H1 (cell line): ENCODE data around the gene FRS2. TPM values are rescaled to one million over a fixed set of nuclear protein-coding genes. Genes with fewer than 3 reads are reported as not detected.

Source experiments
- CTCF ChIA-PET: fragments of 300-600 bp; sonication (Branson Sonifier 250); formaldehyde crosslinking; loops from one replicate; lab custom pipeline; 2021; ENCODE audit not compliant: partially characterized antibody; lab: Charles Lee
- POLR2A ChIA-PET: fragments of 300-600 bp; sonication (Branson Sonifier 250); formaldehyde crosslinking; loops from one replicate; lab custom pipeline; 2021; ENCODE audit warnings: inconsistent platforms; ENCODE audit not compliant: partially characterized antibody; lab: Charles Lee
- DNase-seq, 2 experiments: peaks; one replicate each; pipeline versions ENCODE4 v3.0.0 to v3.0.0-alpha.2; 2010 to 2022; ENCODE audit warnings: low spot score in 2 of 2, low read depth in 1 of 2, mixed read lengths in 1 of 2
- FAIRE-seq: peaks from 2 replicates; lab custom pipeline; 2011; peaks lifted over from hg19 to GRCh38; lab: Jason Lieb, UNC
- H2AFZ ChIP-seq: 2 replicates; pipeline ENCODE4 v1.8.1; 2012; ENCODE audit warnings: low read length, inconsistent platforms
- H2AK5ac ChIP-seq: 2 replicates; pipeline ENCODE4 v1.6.1; 2013; ENCODE audit warnings: low read depth, low read length
- H2BK120ac ChIP-seq: replicated peaks from 2 replicates; pipeline ENCODE3; 2013; ENCODE audit warnings: low read depth, low read length, inconsistent platforms
- H2BK12ac ChIP-seq: 2 replicates; pipeline ENCODE4 v1.6.1; 2013; ENCODE audit warnings: low read depth, low read length
- H2BK15ac ChIP-seq: 2 replicates; pipeline ENCODE4 v1.6.1; 2013; ENCODE audit warnings: low read length
- H2BK20ac ChIP-seq: 2 replicates; pipeline ENCODE4 v1.6.1; 2013; ENCODE audit warnings: low read length
- H2BK5ac ChIP-seq: 2 replicates; pipeline ENCODE4 v1.6.1; 2013; ENCODE audit warnings: low read depth, low read length
- H3K14ac ChIP-seq: 2 replicates; pipeline ENCODE4 v1.6.1; 2013; ENCODE audit warnings: inconsistent platforms; ENCODE audit not compliant: insufficient read length
- H3K18ac ChIP-seq: 2 replicates; pipeline ENCODE4 v1.6.1; 2013; ENCODE audit warnings: low read length; ENCODE audit errors: extremely low read depth
- H3K23ac ChIP-seq: 2 replicates; pipeline ENCODE4 v1.6.1; 2013; ENCODE audit warnings: inconsistent platforms; ENCODE audit not compliant: insufficient read length
- H3K23me2 ChIP-seq: 2 replicates; pipeline ENCODE4 v1.6.1; 2013; ENCODE audit warnings: low read depth, low read length
- H3K27ac ChIP-seq: 2 replicates; pipeline ENCODE4 v1.6.1; 2011; ENCODE audit warnings: low read depth, low read length, inconsistent platforms
- H3K27me3 ChIP-seq, 4 experiments: replicated peaks in 1 of 4; 1 replicate in 1 of 4; 2 replicates in 3 of 4; pipeline versions ENCODE4 v1.6.1 to v1.8.1; 2011 to 2013; ENCODE audit warnings: low read length in 3 of 4, mild to moderate bottlenecking in 3 of 4, inconsistent platforms in 2 of 4, mixed read lengths in 2 of 4, moderate library complexity in 1 of 4; ENCODE audit not compliant: control insufficient read depth in 3 of 4, insufficient read depth in 3 of 4; ENCODE audit errors: extremely low read depth in 1 of 4
- H3K36me3 ChIP-seq, 4 experiments: 2 replicates each; pipeline versions ENCODE4 v1.6.1 to v1.8.1; 2011 to 2013; ENCODE audit warnings: mild to moderate bottlenecking in 4 of 4, low read length in 3 of 4, moderate library complexity in 2 of 4, control low read depth in 1 of 4, inconsistent platforms in 1 of 4; ENCODE audit not compliant: insufficient read depth in 4 of 4, control insufficient read depth in 2 of 4
- H3K4ac ChIP-seq: replicated peaks from 2 replicates; pipeline ENCODE3; 2013; ENCODE audit warnings: low read length, low read depth, mixed read lengths, inconsistent platforms; ENCODE audit not compliant: insufficient read length
- H3K4me1 ChIP-seq, 4 experiments: replicated peaks in 1 of 4; 1 replicate in 1 of 4; 2 replicates in 3 of 4; pipeline versions ENCODE4 v1.6.1 to v1.8.1; 2011 to 2013; ENCODE audit warnings: low read length in 3 of 4, inconsistent platforms in 2 of 4, mixed read lengths in 1 of 4; ENCODE audit not compliant: insufficient read depth in 4 of 4, control insufficient read depth in 3 of 4
- H3K4me2 ChIP-seq, 2 experiments: 2 replicates each; pipeline versions ENCODE4 v1.6.1 to v1.8.1; 2011 to 2013; ENCODE audit warnings: low read depth in 2 of 2, low read length in 2 of 2, control low read depth in 1 of 2, inconsistent platforms in 1 of 2, mild to moderate bottlenecking in 1 of 2; ENCODE audit not compliant: insufficient read depth in 1 of 2
- H3K4me3 ChIP-seq, 4 experiments: fragments of 200-600, 300-600 bp in 1 of 4; sonication (generic), shearing (Covaris generic), sonication (Bioruptor Twin) in 1 of 4; 2 replicates each; pipeline versions ENCODE4 v1.5.1 to v1.8.1; 2011 to 2016; ENCODE audit warnings: low read length in 4 of 4, low read depth in 3 of 4, control low read depth in 2 of 4, inconsistent platforms in 2 of 4, mild to moderate bottlenecking in 2 of 4, mixed read lengths in 1 of 4, moderate library complexity in 1 of 4; ENCODE audit not compliant: insufficient read depth in 2 of 4; ENCODE audit errors: extremely low read depth in 1 of 4
- H3K56ac ChIP-seq: replicated peaks from 2 replicates; pipeline ENCODE3; 2013; ENCODE audit warnings: low read depth, mild to moderate bottlenecking, mixed read lengths, low read length, inconsistent platforms; ENCODE audit not compliant: insufficient read length
- H3K79me1 ChIP-seq: 2 replicates; pipeline ENCODE4 v1.6.1; 2013; ENCODE audit warnings: low read depth, low read length, control low read depth
- H3K79me2 ChIP-seq, 2 experiments: 2 replicates each; pipeline versions ENCODE4 v1.6.1 to v1.8.1; 2012 to 2013; ENCODE audit warnings: low read length in 2 of 2, mild to moderate bottlenecking in 2 of 2, inconsistent platforms in 1 of 2; ENCODE audit not compliant: insufficient read depth in 2 of 2, control insufficient read depth in 1 of 2
- H3K9ac ChIP-seq, 4 experiments: replicated peaks in 1 of 4; 1 replicate in 1 of 4; 2 replicates in 3 of 4; pipeline versions ENCODE4 v1.6.1 to v1.8.1; 2011 to 2013; ENCODE audit warnings: low read depth in 3 of 4, low read length in 3 of 4, control low read depth in 2 of 4, mild to moderate bottlenecking in 2 of 4, moderate library complexity in 2 of 4, inconsistent platforms in 1 of 4; ENCODE audit errors: extremely low read depth in 1 of 4
- H3K9me3 ChIP-seq, 2 experiments: 2 replicates each; pipeline versions ENCODE4 v1.6.1 to v1.8.1; 2012 to 2013; ENCODE audit warnings: mild to moderate bottlenecking in 2 of 2, moderate library complexity in 2 of 2, control low read depth in 1 of 2, inconsistent platforms in 1 of 2, low read depth in 1 of 2, low read length in 1 of 2, mixed read lengths in 1 of 2; ENCODE audit not compliant: insufficient read depth in 2 of 2
- H4K20me1 ChIP-seq, 2 experiments: replicated peaks in 1 of 2; 2 replicates each; pipeline versions ENCODE3 to v1.8.1; 2011 to 2013; ENCODE audit warnings: inconsistent platforms in 2 of 2, low read length in 2 of 2, mild to moderate bottlenecking in 1 of 2; ENCODE audit not compliant: insufficient read depth in 2 of 2, control insufficient read depth in 1 of 2
- H4K5ac ChIP-seq: 2 replicates; pipeline ENCODE4 v1.6.1; 2013; ENCODE audit warnings: low read length, low read depth, mixed read lengths, inconsistent platforms; ENCODE audit not compliant: insufficient read length
- H4K8ac ChIP-seq: 2 replicates; pipeline ENCODE4 v1.8.0; 2013; ENCODE audit warnings: mild to moderate bottlenecking, moderate library complexity, low read length, inconsistent platforms; ENCODE audit not compliant: insufficient read depth; ENCODE audit errors: extremely low read depth
- H4K91ac ChIP-seq: replicated peaks from 2 replicates; pipeline ENCODE3; 2013; ENCODE audit warnings: low read length, mixed read lengths, inconsistent platforms; ENCODE audit not compliant: insufficient read length
- CHD1 ChIP-seq: IDR thresholded peaks from 2 replicates; pipeline ENCODE4 v1.6.1; 2012; ENCODE audit warnings: low read depth, low read length, improper control_type of control experiment
- CTCF ChIP-seq, 3 experiments: IDR thresholded peaks; 1 replicate in 2 of 3; 2 replicates in 1 of 3; pipeline versions ENCODE4 v1.5.1 to v1.6.1; 2011; ENCODE audit warnings: low read length in 3 of 3, mild to moderate bottlenecking in 3 of 3, inconsistent platforms in 2 of 3, low read depth in 1 of 3, moderate library complexity in 1 of 3; ENCODE audit not compliant: insufficient read depth in 1 of 3; ENCODE audit errors: control extremely low read depth in 1 of 3
- E2F6 ChIP-seq: IDR thresholded peaks from 2 replicates; pipeline ENCODE4 v1.6.1; 2012; ENCODE audit warnings: inconsistent platforms
- JUN ChIP-seq: IDR thresholded peaks from 2 replicates; pipeline ENCODE4 v1.6.1; 2011; ENCODE audit warnings: low read depth, mild to moderate bottlenecking, improper control_type of control experiment, low read length
- NANOG ChIP-seq: IDR thresholded peaks from 2 replicates; pipeline ENCODE4 v1.6.1; 2011; ENCODE audit warnings: low read length, low read depth, mild to moderate bottlenecking, inconsistent platforms; ENCODE audit not compliant: insufficient read depth, poor library complexity, severe bottlenecking
- PHF8 ChIP-seq: fragments of 200-600 bp; sonication (generic); conservative IDR thresholded peaks from 2 replicates; pipeline ENCODE4 v1.7.1; 2012; ENCODE audit warnings: low read depth, mild to moderate bottlenecking, inconsistent platforms, low read length, moderate library complexity
- RFX5 ChIP-seq: IDR thresholded peaks from 2 replicates; pipeline ENCODE4 v1.6.1; 2011; ENCODE audit warnings: low read depth, low read length, improper control_type of control experiment, borderline replicate concordance
- RXRA ChIP-seq: IDR thresholded peaks from 2 replicates; pipeline ENCODE4 v1.6.1; 2011; ENCODE audit warnings: low read depth, mild to moderate bottlenecking, low read length, moderate library complexity; ENCODE audit not compliant: insufficient read depth
- WGBS, 2 experiments: shearing (Covaris generic) in 1 of 2; methylation state at CpG; one replicate each; pipeline versions ENCODE4 v1.1.6 to v1.1.7; 2013 to 2015; ENCODE audit warnings: low lambda C conversion rate in 2 of 2, mixed read lengths in 2 of 2, inconsistent platforms in 1 of 2, low coverage in 1 of 2, missing lambda C conversion rate in 1 of 2; ENCODE audit not compliant: insufficient replicate concordance in 2 of 2, insufficient coverage in 1 of 2, insufficient read length in 1 of 2; ENCODE audit errors: extremely low coverage in 1 of 2, missing lambda C conversion rate in 1 of 2; 5-methylcytosine and 5-hydroxymethylcytosine counted together
- polyA plus RNA-seq, 7 experiments: library from polyadenylated mRNA; depleted of rRNA in 3 of 7; stranded (reverse) in 5 of 7; unstranded in 2 of 7; fragments of >200 nt in 5 of 7; fragments of 200-250 nt in 2 of 7; gene quantifications; 1 replicate in 5 of 7; 2 replicates in 1 of 7; 4 replicates in 1 of 7; pipeline versions ENCODE4 v1.2.1 to v1.2.3, GENCODE V29; 2011 to 2013; ENCODE audit warnings: missing spikeins in 2 of 7, mixed read lengths in 2 of 7
- total RNA-seq: library from RNA; stranded (reverse); fragmentation: NEBNext Ultra II Directional; extraction: Animal tissue kit (Norgen Biotek cat#: 25700); gene quantifications from 2 replicates; pipeline ENCODE4 v1.2.1, GENCODE V29; 2021

FRS2 gene
- total and polyA plus RNA-seq, 2 of the 8 experiments (the other 6 are each of a cell fraction or from before 2014, with no cell fraction given) = 10.3 to 35.8 TPM

DNA sequence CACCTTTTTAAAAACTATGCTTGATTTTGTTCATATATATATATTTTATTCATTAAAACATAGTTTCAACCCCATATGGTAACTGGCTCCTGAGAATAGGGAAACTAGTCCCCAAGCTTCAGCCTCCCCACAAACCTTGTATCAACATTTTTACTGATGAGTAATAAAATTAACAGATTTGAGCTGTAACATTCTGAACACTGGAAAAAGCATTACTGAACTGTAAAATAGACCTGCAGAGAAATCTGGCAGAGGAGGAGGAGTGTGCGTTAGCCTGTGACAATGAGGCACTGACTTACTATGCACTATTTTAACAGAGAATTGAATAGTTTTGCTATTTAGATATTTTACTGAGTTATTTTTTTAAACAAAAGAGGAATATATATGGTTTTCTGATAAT is 43.1 kb downstream of the FRS2 start:
- Histone ChIP-seq H3K4me3 (no peak overlapping the region), H2BK5ac (no peak overlapping the region), H2BK20ac (no peak overlapping the region), H4K20me1 (peaks cover 10 to 12% of the 10 kb centered on the region in 2 experiments), H2AK5ac (no peak overlapping the region), H3K23ac (no peak overlapping the region), H3K36me3 (no peaks in the 10 kb centered on the region), H4K5ac (no peak overlapping the region), H4K8ac (no peak overlapping the region), H3K14ac (no peak overlapping the region), H3K4me1 (peaks cover 0 to 6% (median 1%) of the 10 kb centered on the region in 4 experiments; a peak in 3 of 7 replicates), H2BK120ac (no peak overlapping the region), H3K9me3 (no peaks in the 10 kb centered on the region), H3K79me1 (peaks cover 2% of the 10 kb centered on the region; the same call in 1 of the 2 replicates), H3K56ac (no peak overlapping the region), H2AFZ (no peak overlapping the region), H3K27me3 (peaks cover 0 to 1% (median 0%) of the 10 kb centered on the region in 4 experiments; a peak in 1 of 7 replicates), H4K91ac (no peak overlapping the region), H3K9ac (no peak overlapping the region)
- WGBS, 2 experiments = 100% methylated on average over 1 of the region's 1 CpG; no CpG with 5 or more reads in 1 of the 2 experiments
- ChIA-PET CTCF (interaction anchor here (1.0 to 1.8 kb wide), 2 partner anchors 10 to 20 kb away, joined by 3 to 7 read pairs; no protein-coding TSS in a partner anchor), POLR2A (interaction anchor here (1.4 kb wide), 1 partner anchor 11 kb away, joined by 3 read pairs; no protein-coding TSS in a partner anchor)
- no peak for DNase-seq
- no peak for FAIRE-seq
- TF ChIP-seq PHF8 (no peak), CTCF (IDR thresholded peaks at IDR 0.05; ENCODE audit: control extremely low read depth in 1 of 3, insufficient read depth in 1 of 3, low read depth in 1 of 3, low read length in 3 of 3) (no peak), NANOG (no peak), CHD1 (no peak), RFX5 (no peak), E2F6 (no peak), RXRA (no peak), JUN (no peak)
- TF ChIP-seq, all 59 proteins: peak for 0
- Histone ChIP-seq H3K23me2 (no peaks in the 10 kb centered on the region), H3K79me2 (peaks cover 6 to 97% of the 10 kb centered on the region in 2 experiments; a peak in 2 of 4 replicates), H3K4ac (no peak overlapping the region), H3K4me2 (no peak overlapping the region), H2BK15ac (no peak overlapping the region), H3K27ac (no peak overlapping the region), H2BK12ac (no peak overlapping the region), H3K18ac (no peak overlapping the region)
